ENCODE measurements around the gene TTC34.
"Not testable (repeated sequence)": the region's sequence is repeated elsewhere in the genome, so short reads cannot be mapped to it uniquely, and the experiment has no call there.

TTC34 gene

DNA sequence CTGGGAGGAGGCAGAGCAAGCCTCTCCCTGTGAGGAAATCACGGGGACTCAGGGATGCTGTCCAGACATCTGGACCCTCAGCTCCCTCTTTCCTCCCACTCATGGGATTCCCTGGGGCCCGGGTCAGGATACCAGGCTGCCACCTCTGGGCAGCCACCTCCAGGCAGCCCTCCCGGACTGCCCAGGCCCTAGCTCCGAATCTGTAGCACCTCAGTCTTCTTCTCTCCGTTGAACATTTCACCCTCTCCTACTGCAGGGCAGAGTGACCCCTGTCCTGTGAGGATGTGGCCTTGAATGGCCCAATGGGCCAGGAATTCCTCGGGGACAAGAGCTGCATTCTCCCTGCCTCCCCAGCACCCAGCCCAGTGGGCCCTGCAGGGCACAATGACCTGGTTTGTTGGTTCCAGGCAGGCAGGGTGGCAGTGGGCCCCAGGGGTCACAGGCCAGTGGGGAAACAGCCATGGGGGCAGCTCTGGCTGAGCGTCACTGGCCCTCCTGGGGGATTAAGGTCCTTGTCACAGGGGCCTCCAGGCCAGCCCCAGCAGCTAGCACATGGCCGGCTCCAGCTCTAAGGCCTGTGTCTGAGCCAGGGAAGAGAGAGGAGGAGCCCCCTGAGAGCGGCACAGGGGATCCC, 9.5 kb upstream of the TTC34 start:
- DNase-seq: no peak

DNA sequence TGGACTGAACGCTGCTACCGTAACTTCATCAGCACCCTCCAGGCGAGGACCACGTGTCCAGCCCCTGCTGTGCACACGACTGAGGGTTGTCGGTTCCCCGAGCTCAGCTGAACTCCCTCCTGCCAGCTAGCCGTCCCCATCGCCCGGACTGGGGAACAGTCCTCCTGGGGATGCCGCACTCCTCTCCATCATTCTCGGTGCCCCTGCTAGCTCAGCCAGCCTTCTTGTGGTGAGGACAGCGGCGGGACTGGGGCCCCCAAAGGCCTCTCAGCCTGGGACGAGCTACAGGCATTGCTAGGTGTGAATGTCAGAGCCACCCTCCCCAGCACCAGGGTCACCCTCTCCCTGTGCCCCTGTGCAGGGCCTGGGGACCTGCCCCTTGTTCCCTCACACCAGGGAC, 8.8 kb upstream of the TTC34 start:
- DNase-seq: no peak

DNA sequence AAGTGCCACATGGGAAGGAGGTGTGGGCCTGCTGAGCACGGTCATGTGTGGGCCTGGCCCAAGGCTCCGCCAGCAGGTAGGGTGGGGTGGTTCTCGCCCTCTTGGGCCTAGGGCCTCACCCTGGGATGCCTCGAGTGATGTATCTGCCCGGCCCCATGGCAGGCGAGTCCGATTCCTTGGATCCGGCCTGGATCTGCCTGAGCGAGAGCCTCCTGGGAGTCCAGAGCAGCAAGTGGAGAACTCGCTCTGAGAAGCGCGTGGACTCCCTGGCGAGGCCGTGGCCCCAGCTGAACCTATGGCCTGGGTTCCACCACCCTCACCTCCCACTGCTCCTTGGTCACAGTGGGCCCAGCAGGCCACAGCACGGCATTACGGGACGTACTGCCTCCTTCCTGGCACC, 8.2 kb upstream of the TTC34 start:
- no peak for DNase-seq

DNA sequence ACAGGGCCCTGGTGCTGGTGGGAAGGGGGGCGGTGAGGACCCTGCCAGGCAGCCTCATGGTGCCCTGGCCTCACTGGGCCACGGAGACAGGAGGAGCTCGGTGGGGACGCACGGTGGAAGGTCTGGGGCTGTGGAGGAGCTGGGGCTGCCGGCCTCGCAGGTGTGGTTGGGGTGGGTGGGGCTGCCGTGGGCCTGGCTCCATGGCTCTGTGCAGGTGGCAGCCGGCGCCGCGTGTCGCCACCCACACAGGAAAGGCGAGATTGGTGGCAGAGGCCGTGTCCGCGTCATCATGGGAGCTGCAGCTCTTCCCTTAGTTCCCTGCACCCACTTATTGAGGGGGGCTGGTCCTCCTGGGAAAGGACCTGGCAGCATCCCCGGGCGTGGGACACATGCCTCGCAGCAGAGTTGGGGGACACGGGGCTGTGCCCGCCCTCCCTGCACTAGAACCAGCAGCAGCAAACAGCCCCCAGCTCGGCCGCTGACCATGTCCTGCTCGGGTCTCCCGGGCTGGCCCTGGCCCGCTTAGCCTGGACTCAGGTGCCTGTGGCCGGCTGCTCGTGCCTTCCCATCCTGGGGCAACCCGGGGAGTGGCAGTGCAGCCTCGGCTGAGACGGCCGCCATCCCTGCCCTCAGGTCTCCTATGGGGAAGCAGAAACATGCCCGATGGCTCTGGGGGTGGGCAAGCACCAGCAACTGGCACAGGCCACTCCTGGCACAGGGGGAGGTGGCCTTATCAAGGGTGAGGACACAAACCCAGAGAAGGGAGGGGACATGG, 7.5 kb upstream of the TTC34 start:
- no peak for DNase-seq

DNA sequence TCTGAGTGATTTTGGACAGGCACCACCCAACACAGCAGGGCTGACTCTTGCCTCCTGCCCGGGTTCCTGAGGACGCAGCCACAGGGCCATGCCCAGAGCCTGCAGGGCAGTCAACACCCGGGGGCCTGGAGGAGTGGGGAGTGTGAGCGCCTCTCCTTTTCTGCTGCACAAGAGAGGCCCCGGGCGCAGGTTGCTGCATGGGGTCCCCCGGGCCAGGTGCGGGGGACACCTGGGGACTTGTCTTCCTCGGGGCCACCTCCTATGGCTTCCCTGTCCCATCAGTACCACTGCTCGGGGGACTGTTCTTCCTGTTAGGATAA, 6.9 kb upstream of the TTC34 start:
- no peak for DNase-seq

DNA sequence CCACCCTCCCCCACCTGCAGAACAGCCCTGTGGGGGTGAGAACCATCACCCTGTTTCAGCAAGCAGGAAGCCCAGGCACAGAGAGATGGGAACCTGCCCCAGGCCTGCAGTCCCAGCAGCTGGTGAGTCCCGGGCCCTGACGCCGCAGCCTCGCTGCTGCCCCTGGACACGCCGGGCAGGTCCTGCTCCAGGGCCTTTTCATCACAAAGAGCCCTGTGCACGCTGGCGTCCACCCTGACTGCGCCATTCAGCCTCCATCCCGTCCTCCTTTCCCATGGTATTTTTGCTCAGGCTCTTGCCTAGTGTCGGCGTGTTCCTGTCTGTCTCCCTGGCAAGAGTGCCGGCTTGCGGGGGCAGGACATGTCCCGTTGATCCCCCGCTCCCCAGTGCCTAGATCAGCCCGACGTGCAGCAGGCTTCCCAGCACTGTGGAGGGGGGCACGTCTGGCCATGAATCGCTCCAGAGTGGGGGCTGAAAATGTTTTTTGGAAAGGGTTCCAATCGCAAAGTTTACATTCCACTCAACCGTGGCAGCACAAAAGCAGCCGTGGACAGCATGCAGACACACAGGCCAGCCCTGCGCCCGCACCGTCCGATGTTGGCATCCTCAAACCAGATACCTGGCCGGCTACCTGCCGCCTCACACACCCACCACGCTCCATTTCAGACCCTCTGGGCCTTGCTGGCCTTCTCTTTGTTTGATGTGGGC, 6.3 kb upstream of the TTC34 start:
- DNase-seq: no peak

DNA sequence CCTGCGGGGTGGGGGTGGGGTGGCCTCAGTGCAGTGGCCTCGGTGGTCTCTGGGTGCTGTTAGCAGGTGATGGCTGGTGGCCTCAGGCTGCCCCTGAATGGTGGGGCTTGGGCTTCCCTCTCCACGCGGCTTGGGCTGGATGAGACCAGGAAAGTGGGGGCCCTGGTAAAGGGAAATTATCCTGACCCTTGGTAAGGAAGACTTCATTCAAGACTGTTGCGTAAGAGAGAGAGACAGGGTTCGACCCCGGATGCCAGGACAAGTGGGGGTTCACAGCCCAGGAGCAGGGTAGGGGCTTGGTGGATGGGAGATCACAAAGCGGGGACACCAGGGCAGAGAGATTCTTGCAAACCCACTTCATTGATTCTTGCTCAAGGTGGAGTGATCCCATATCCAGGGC, 5.5 kb upstream of the TTC34 start:
- DNase-seq: no peak

DNA sequence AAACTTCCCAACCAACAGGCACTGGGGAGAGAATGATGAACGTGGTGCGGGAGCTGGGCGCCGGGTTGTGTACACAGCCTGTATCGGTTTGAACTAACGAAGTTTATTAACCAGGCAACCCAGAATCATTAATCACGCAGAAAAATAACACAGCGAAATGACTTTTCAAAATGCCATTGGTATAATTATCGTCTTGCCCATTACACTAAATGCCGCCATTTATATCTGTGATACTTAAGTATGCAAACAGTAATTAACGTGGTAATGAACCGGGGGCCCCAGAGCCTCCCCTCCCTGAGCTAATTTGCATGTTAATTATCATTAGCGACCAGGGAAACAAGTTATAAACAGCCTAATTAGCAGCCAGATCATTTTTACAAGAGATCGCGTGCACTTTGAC, 5.1 kb upstream of the TTC34 start:
- DNase-seq: no peak

DNA sequence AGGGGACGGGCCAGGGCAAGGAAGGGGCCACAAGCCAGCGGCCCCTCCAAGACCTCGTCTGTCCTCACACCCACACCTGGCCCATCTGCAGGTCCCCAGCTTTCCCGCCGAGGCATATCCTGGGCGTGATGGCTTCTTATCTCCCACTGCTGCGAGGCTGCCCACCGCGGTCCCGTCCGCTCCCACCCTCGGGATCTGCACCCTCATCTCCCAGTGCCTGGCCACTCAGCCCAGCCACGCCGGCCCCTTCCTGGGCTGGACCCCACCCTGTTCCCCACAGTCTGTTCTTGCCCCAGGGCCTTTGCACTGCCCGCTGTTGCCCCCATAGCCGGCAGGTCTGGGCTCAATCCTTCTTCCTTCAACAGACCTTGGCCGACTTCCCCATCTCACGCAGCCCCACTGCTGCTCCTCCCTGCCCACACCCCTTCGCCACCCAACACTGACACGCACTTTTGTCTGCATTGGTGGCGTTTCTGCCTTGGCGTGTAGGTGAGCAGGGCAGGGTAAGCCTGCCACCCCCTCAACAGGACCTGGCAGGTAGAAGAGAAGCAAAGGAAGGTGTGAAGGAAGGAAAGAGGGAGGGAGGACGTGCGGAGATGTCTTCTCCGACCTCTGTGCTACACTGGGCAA, 4.4 kb upstream of the TTC34 start:
- DNase-seq: no peak

DNA sequence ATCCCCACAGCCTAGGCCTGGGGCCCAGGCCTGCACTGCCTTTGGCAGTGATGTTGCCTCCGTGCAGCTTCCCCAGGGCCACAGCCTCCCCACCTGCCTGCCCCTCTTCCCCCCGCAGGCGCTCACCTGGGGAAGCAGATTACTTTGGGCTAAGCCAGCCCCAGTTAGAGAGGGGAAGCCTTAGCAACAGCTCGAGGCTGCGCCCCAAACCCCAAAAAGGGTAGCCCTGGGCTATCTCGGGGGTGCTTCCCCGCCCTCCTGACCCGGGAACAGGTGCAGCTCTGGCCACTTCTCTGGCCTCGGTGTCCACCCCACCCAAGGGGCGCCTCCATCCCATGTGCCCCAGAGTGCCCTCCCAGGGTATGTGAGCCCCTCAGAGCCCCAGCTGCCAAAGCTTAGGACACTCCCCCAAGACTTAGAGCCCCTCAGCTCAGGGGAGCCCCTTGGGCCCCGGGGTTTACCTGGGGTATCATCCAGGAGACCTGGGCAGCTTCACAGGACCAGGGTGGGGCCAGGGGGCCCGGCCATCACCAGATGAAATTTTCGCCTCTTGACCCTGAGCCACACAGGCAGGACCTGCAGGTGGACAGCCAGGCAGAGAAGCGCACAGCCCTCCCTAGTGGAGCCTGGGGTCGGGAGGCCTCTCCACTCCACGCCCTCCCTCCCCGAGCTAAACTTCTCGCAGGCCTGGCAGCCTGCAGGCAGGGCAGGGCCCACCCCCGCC, 3.3 kb upstream of the TTC34 start:
- no peak for DNase-seq

DNA sequence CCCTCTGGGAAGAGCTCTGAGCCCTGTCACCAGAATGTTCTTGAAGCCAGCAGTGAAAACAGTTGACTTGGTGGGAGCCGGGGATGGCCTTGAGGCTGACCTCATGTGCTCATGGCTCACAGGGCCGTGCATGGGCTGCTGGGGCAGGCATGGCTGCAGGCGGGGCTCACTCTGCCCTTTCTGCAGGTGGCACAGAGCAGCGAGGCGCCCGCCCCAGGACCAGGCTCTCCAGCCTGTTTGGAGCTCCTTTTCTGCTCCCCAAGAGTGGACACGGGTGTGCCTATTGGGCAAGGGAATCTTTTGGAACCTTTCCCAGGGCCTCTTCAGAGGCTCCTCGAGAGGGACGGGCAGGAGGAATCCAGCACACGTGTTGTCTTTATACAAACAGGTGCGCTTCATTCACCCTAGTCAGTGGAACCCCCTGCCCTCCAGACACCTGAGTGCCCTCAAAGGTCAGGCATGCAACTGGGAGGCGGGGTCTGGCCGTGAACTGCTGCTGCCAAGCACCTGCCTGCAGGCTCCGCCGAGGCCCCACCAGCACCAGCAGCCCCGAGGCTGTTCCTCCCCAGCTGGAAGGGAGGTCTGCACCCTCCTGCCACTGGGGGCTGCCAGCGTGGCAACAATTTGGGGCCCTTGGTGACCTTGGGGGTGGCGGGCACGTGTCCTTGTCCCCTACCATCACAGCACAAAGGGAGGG, 2.6 kb upstream of the TTC34 start:
- no peak for DNase-seq

DNA sequence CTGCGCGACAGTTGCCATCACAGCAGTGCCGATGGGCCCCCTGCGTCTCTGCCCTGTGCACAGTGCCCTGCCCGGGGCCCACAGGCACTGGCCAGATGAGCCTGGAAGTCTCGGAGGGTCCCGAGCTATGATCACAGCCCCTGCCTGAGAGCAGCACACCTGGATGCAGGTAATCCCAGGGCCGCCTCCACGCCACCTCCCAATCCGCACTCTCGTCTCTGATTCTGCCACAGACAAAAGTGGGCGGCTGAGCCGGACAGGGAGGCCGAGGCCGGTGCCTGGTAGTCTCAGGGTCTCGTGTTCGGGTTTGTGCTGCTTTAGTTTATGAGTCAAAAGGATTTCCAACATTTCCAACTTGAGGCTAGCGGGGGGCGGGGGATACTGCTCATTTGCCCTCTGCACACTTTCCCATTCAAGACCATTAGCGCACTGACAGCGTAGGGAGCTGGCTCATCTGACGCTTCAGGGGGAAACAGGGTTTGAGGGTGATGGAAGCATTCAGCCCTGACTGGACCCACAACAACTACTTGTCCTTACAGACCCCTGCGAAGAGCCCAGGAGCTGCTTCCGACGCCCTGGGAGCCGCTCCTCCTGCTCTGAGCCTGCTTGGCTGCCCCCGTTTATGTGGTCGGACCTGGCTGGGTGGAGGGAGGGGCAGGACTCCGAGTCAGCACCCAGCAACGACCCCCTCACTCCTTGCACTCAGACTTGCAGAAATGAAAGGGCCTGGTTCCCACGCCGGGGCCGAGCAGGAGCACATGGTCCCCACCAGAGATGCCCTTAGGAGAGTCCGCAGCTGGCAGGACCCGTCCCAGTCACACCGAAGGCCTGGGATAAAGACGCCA, 1.8 kb upstream of the TTC34 start:
- no peak for DNase-seq

DNA sequence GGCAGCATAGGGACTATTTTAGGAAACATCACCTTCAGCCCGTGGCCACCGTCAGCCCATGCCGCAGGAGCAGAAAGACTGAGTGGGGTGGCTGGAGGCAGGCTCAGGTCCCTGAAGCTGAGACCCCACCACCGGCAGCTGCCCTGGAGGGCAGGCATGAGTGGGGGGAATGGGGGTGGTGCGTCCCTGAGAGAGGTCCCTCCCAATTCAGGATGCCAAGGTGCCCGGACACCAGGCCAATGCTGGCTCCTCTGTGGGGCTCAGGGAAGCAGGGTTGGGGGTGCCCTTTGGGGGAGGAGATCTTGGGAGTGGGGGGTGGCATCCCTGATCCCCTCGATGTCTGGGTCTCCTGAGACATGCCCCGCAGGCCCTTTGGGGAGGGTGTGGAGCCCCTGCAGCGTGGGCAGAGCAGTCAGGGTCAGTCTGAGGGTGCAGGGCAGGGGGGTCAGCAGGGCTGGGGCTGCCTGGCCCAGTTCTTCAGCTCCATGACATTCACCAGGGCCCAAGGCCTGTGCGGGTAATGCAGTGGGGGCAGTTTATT, 998 bp upstream of the TTC34 start:
- DNase-seq: no peak

DNA sequence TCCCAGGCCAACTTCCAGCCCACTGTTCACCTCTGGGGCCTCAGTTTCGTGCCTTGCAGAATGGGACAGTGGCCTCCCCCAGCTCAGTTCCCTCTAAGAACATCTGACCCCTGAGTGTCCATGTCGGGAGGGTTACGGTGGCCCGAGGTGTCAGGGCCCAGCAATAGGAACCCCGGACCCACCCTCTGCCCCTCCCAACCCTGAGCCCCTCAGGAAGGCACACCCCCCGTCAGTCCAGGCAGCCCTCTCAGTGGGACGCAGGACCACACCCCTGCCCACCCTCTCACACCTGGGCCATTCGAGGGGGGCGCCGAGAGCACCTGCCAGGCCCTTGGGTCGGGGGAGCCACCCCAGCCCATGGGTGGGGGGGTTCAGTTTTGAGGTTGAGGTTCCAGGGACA, 447 bp downstream of the TTC34 start:
- DNase-seq: no peak

DNA sequence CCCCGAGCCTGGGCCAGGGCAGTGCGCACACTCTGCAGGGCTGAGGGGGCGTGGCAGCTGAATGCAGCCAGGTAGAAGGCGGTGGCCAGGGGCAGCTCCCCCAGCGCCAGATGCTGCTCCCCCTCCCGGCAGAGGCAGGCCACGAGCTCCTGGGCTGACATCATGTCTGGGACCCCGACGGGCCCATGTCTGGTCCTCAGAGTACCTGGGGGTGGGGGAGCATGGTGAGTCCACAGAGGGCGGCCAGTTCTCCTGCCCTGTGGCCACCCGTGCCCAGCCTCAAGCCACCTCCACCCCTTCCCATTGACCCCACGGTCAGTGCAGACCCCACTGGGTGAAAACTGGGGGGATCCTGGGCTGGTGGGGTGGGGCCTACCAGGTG, 838 bp downstream of the TTC34 start:
- DNase-seq: no peak

DNA sequence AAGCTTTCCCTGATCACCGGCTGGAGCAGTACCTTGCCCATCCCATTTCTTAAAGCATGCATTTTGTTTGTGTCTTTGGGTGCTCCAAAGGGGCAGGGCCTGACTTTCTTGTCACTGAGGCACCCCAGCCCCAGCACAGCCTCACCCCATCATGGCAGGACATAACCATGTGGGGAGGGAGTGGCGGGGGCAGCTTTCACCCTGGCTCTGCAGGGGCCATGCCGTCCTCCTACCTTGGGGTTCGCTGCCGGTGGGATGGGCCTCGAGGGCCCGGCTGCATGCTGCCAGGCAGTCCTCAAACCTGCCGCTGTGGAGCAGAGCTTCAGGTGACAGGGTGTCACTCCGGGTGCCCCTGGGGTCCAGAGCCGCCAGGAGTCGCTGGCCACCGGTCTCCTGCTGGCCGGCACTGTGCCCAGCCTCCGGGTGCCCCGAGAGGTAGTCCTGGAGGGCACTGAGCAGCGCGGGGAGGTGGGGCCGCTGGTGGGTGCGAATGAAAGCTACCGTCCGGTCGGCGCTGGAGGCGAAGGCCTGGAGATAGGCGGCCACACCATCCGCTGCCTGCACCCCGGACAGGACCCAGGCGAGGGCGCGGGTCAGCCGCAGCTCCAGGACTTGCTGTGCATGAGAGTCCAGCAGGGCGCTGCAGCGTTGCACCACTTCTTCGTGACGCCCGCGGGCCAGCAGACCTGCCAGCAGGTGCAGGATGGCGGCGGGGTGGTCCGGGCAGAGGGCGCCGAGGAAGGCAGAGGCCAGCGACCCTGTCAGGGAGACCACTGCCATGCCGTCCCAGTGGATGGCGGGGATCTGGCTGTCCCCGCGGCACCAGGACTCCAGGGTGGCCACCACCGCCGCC, 1.5 kb downstream of the TTC34 start:
- DNase-seq: no peak

DNA sequence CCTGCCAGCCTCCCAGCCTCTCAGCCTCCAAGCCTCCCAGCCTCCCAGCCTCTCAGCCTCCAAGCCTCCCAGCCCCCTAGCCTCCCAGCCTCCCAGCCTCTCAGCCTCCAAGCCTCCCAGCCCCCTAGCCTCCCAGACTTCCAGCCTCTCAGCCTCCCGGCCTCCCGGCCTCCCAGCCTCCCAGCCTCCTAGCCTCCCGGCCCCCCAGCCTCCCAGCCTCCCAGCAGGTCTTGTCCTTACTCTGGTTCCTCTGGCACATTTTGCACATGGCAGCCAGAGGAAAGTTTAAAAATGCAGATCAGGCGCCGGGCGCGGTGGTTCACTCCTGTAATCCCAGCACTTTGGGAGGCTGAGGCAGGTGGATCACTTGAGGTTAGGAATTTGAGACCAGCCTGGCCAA, 2.5 kb downstream of the TTC34 start:
- DNase-seq: not testable (repeated sequence)

DNA sequence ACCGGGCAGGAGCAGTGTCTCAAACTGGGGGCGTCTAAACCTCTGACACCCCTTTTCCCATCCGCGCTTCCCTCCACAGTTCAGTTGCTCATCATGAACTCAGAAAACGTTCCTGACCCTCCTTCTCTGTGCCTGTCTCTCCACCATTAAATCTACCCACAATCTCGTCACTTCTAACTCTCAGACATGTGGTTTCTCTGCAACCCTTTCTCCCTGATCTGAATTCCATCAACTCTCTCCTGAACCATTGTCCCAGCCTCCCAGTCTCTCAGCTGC, 3.8 kb downstream of the TTC34 start:
- no peak for DNase-seq

DNA sequence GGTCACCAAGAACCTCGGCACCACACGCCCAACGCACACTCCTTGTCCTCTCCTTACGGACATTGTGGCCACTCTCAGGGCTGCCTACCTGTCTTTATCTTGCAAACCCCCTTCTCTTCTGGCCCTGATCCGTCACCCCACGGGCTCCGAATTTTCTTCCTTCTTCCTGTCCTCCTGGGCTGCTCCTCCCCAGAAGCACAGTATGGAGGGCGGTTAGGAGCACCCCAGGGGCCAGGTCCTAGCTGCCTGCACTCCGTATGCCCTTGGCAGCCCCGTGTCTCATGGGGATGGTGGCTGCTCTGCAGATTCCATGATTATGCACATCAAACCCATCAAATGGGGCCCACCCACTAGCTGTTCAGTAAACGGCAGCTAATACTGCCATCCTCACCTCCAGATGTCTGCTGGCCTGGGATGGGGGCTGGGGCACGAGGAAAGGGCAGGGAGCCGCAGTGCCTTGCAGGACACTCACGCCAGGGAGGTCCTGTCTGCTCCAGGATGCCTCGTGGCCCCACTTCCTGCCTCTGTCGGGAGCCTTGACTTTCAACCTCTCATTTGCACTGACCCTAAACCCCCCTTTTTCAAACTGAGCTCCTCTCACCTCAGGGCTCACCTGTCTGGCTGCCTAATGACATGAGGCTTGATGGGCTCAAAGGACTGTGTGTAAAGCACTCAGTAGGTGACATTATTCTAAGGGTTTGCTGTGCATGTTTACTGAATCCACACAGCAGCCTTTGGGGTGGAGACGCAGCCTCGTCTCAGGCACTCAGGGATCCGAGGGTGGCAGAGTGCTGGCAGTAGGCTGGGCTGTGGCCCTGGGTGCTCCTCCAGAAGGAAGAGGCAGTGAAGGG, 4.4 kb downstream of the TTC34 start:
- DNase-seq: no peak

DNA sequence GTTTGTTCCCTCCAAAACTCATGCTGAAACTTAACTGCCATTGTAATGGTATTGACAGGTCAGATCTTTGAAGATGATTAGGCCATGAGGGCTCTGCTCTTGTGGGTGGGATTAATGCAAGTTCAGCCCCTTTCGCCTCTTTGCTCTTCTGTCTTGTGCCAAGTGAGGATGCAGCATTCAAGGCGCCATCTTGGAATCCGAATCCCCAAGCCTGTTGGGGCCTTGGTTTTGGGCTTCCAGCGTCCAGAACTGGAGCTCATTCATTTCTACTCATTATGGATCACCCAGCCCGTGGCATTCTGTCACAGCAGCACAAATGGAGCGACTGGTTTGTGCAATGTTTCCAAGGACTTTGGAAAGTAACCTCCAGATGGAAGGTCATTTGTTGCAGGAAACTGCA, 5.6 kb downstream of the TTC34 start:
- no peak for DNase-seq

All from eye (tissue), 1 donor.